Bronchial epithelial cell (primary cell): Measurements from ENCODE around the gene TDRD6. TPM values are rescaled to one million over a fixed set of nuclear protein-coding genes. Genes with fewer than 3 reads are reported as not detected.

Experiments
- DNase-seq: peaks from one replicate; pipeline ENCODE4 v3.0.0-alpha.2; 2010; ENCODE audit warnings: low read depth
- FAIRE-seq: peaks from 2 replicates; lab custom pipeline; 2011; peaks lifted over from hg19 to GRCh38; lab: Jason Lieb, UNC
- H3K27me3 ChIP-seq: 2 replicates; pipeline ENCODE4 v1.5.1; 2011; ENCODE audit warnings: low read length; ENCODE audit not compliant: control insufficient read depth, insufficient read depth
- H3K36me3 ChIP-seq: 2 replicates; pipeline ENCODE4 v1.5.1; 2011; ENCODE audit warnings: low read length; ENCODE audit not compliant: control insufficient read depth, insufficient read depth
- H3K4me3 ChIP-seq: 2 replicates; pipeline ENCODE4 v1.5.1; 2011; ENCODE audit warnings: mild to moderate bottlenecking, low read depth, low read length, control low read depth
- CTCF ChIP-seq: IDR thresholded peaks from 2 replicates; pipeline ENCODE4 v1.5.1; 2011; ENCODE audit warnings: mild to moderate bottlenecking, moderate library complexity, low read length, control low read depth, inconsistent platforms; ENCODE audit not compliant: insufficient read depth, severe bottlenecking
- total RNA-seq: library from RNA; depleted of rRNA; stranded (reverse); fragments of >200 nt; gene quantifications from 2 replicates; pipeline ENCODE4 v1.2.1, GENCODE V29; 2014

Gene TDRD6
- total RNA-seq, 1 donor from 2014 or later = 0.26 TPM

- no peaks in the 10 kb centered on the region for H3K36me3 ChIP-seq
- TF ChIP-seq CTCF = no peak
- DNase-seq = no peak
- no peaks in the 10 kb centered on the region for H3K27me3 ChIP-seq
- H3K4me3 ChIP-seq = no peak overlapping the region
- FAIRE-seq = no peak
Observed at GRCh38 chr6:46690141-46690755, 2.6 kb downstream of the TDRD6 start.

GRCh38 chr6:46690911-46691451 lies 3.3 kb downstream of the TDRD6 start:
- no peaks in the 10 kb centered on the region for H3K36me3 ChIP-seq
- no peaks in the 10 kb centered on the region for H3K27me3 ChIP-seq
- no peak for TF ChIP-seq CTCF
- H3K4me3 ChIP-seq = no peak overlapping the region
- FAIRE-seq (no peak), DNase-seq (no peak)

- H3K27me3 ChIP-seq = no peaks in the 10 kb centered on the region
- DNase-seq (no peak), FAIRE-seq (no peak)
- TF ChIP-seq CTCF = no peak
- H3K4me3 ChIP-seq = no peak overlapping the region
- H3K36me3 ChIP-seq = no peaks in the 10 kb centered on the region
Observed at GRCh38 chr6:46699970-46700369, 12.3 kb downstream of the TDRD6 start.

GRCh38 chr6:46704562-46704961 lies 16.9 kb downstream of the TDRD6 start:
- FAIRE-seq (no peak), DNase-seq (peak; percentile 70)
- no peaks in the 10 kb centered on the region for H3K36me3 ChIP-seq
- no peaks in the 10 kb centered on the region for H3K27me3 ChIP-seq
- peak; percentile 40 for TF ChIP-seq CTCF
- H3K4me3 ChIP-seq = no peak overlapping the region

- TF ChIP-seq CTCF = no peak
- DNase-seq = peak; percentile 41
- H3K27me3 ChIP-seq = no peaks in the 10 kb centered on the region
- H3K4me3 ChIP-seq = no peak overlapping the region
- H3K36me3 ChIP-seq = no peaks in the 10 kb centered on the region
- no peak for FAIRE-seq
Observed at GRCh38 chr6:46706464-46706863, 18.8 kb downstream of the TDRD6 start.

GRCh38 chr6:46711491-46711890 lies 23.8 kb downstream of the TDRD6 start:
- no peak overlapping the region for H3K4me3 ChIP-seq
- no peak for FAIRE-seq
- no peak for DNase-seq
- TF ChIP-seq CTCF = no peak
- no peaks in the 10 kb centered on the region for H3K27me3 ChIP-seq
- H3K36me3 ChIP-seq = no peaks in the 10 kb centered on the region
